ENCODE results near the gene APOBEC3A. TPM values are rescaled to one million over a fixed set of nuclear protein-coding genes. Genes with fewer than 3 reads are reported as not detected.
"Not testable (repeated sequence)": the region's sequence is repeated elsewhere in the genome, so short reads cannot be mapped to it uniquely, and the experiment has no call there.

Gene APOBEC3A
- total and polyA plus RNA-seq, 2 of the 4 experiments (the other 2 are of a cell fraction) = not detected

- H4K91ac ChIP-seq (ENCODE audit: insufficient read depth, low read depth, low read length) = no peak overlapping the region
- dilution Hi-C loops (cut with HindIII; ENCODE audit: low sequenced_read_pairs, unreplicated experiment) = no loop called here
- H2BK120ac ChIP-seq (ENCODE audit: low read depth, low read length) = no peak overlapping the region
- no peak for TF ChIP-seq USF2 (IDR thresholded peaks at IDR 0.05; ENCODE audit: low read depth, low read length)
- TF ChIP-seq NFE2L2 (IDR thresholded peaks at IDR 0.05; ENCODE audit: low read depth, low read length) = no peak
- no peak for TF ChIP-seq RFX5 (IDR thresholded peaks at IDR 0.05; ENCODE audit: low read depth, low read length)
- H3K4ac ChIP-seq (ENCODE audit: low read depth, low read length) = no peak overlapping the region
- 70% methylated on average over 3 of the region's 8 CpGs; no CpG with 5 or more reads in 1 of the 2 experiments for WGBS, 2 experiments (ENCODE audit: extremely low coverage in 2 of 2, insufficient read length in 1 of 2)
- H3K14ac ChIP-seq (replicated peaks; ENCODE audit: low read depth, low read length) = no peak overlapping the region
- H4K20me1 ChIP-seq (ENCODE audit: insufficient read depth, low read length) = no peaks in the 10 kb centered on the region; the same call in 1 of the 2 replicates
- no peak overlapping the region for H3K23ac ChIP-seq (ENCODE audit: low read depth, low read length)
- ATAC-seq (ENCODE audit: low read depth) (no peak), DNase-seq (no peak)
- H3K79me1 ChIP-seq (ENCODE audit: low read depth in 1 of 2, low read length in 2 of 2) = no peaks in the 10 kb centered on the region
- H3K56ac ChIP-seq (ENCODE audit: extremely low read depth, insufficient read depth, low read length) = no peak overlapping the region
- no peak overlapping the region for H4K5ac ChIP-seq (ENCODE audit: low read depth, low read length)
- intact Hi-C loops (cut with micrococcal nuclease) = no loop called here
- no peak overlapping the region for H2AK5ac ChIP-seq (ENCODE audit: low read depth, low read length)
- no peak overlapping the region for H2BK5ac ChIP-seq (ENCODE audit: low read depth, low read length, poor library complexity, severe bottlenecking)
- CTCF ChIA-PET = no interaction called here
- no peak overlapping the region for H4K8ac ChIP-seq (ENCODE audit: low read depth in 2 of 2, low read length in 2 of 2)
- BruUV-seq (replicated peaks) = no TSS peak
- H3K9ac ChIP-seq (ENCODE audit: low read depth, low read length) = no peak overlapping the region
- no peaks in the 10 kb centered on the region for H3K9me1 ChIP-seq (ENCODE audit: insufficient read depth, low read length)
- H3K27ac ChIP-seq (ENCODE audit: insufficient read depth, low read length) = no peak overlapping the region
- H3K18ac ChIP-seq (ENCODE audit: low read depth, low read length) = no peak overlapping the region
- no peaks in the 10 kb centered on the region for H3K9me3 ChIP-seq (ENCODE audit: control insufficient read depth, insufficient read depth, low read length)
- H3K27me3 ChIP-seq (ENCODE audit: control insufficient read depth, insufficient read depth, low read length) = peaks cover 46% of the 10 kb centered on the region
- no peak overlapping the region for H2AFZ ChIP-seq (replicated peaks; ENCODE audit: low read length, poor library complexity)
- in situ Hi-C loops (cut with MboI; ENCODE audit: low sequenced_read_pairs) = no loop called here
- no peak overlapping the region for H2BK15ac ChIP-seq (ENCODE audit: low read depth, low read length)
- H3K36me3 ChIP-seq (ENCODE audit: control insufficient read depth, insufficient read depth, low read length) = no peaks in the 10 kb centered on the region
- H3K4me2 ChIP-seq (ENCODE audit: low read depth, low read length) = no peak overlapping the region
- H2AK9ac ChIP-seq (replicated peaks; ENCODE audit: low read depth, low read length, poor library complexity) = no peak overlapping the region
- H3K4me3 ChIP-seq (ENCODE audit: insufficient read depth, low read depth, low read length) = no peak overlapping the region
- H3K4me1 ChIP-seq (ENCODE audit: control insufficient read depth, insufficient read depth, low read length) = no peaks in the 10 kb centered on the region
- POLR2A ChIA-PET (ENCODE audit: unreplicated experiment) = no interaction called here
- H2BK20ac ChIP-seq (ENCODE audit: low read depth, low read length) = no peak overlapping the region
These were observed 2.2 kb downstream of the APOBEC3A start for GRCh38 chr22:38959590-38959989.

- ATAC-seq (ENCODE audit: low read depth); H3K27ac ChIP-seq (ENCODE audit: insufficient read depth, low read length); H4K5ac ChIP-seq (ENCODE audit: low read depth, low read length); H3K79me1 ChIP-seq (ENCODE audit: low read depth in 1 of 2, low read length in 2 of 2); H3K23ac ChIP-seq (ENCODE audit: low read depth, low read length); CTCF ChIA-PET; H3K56ac ChIP-seq (ENCODE audit: extremely low read depth, insufficient read depth, low read length); H2BK120ac ChIP-seq (ENCODE audit: low read depth, low read length); H3K36me3 ChIP-seq (ENCODE audit: control insufficient read depth, insufficient read depth, low read length); H3K9me1 ChIP-seq (ENCODE audit: insufficient read depth, low read length); H3K9me3 ChIP-seq (ENCODE audit: control insufficient read depth, insufficient read depth, low read length); BruUV-seq (replicated peaks); H2BK15ac ChIP-seq (ENCODE audit: low read depth, low read length); in situ Hi-C loops (cut with MboI; ENCODE audit: low sequenced_read_pairs); dilution Hi-C loops (cut with HindIII; ENCODE audit: low sequenced_read_pairs, unreplicated experiment); H2BK5ac ChIP-seq (ENCODE audit: low read depth, low read length, poor library complexity, severe bottlenecking); H3K4me1 ChIP-seq (ENCODE audit: control insufficient read depth, insufficient read depth, low read length); DNase-seq; H4K8ac ChIP-seq (ENCODE audit: low read depth in 2 of 2, low read length in 2 of 2); H2AFZ ChIP-seq (replicated peaks; ENCODE audit: low read length, poor library complexity); H2AK9ac ChIP-seq (replicated peaks; ENCODE audit: low read depth, low read length, poor library complexity); H3K9ac ChIP-seq (ENCODE audit: low read depth, low read length); H2BK20ac ChIP-seq (ENCODE audit: low read depth, low read length); H3K4me3 ChIP-seq (ENCODE audit: insufficient read depth, low read depth, low read length); POLR2A ChIA-PET (ENCODE audit: unreplicated experiment); H2AK5ac ChIP-seq (ENCODE audit: low read depth, low read length); H4K20me1 ChIP-seq (ENCODE audit: insufficient read depth, low read length); H3K18ac ChIP-seq (ENCODE audit: low read depth, low read length); H3K4ac ChIP-seq (ENCODE audit: low read depth, low read length); H3K14ac ChIP-seq (replicated peaks; ENCODE audit: low read depth, low read length); H4K91ac ChIP-seq (ENCODE audit: insufficient read depth, low read depth, low read length); intact Hi-C loops (cut with micrococcal nuclease); H3K4me2 ChIP-seq (ENCODE audit: low read depth, low read length): not testable (repeated sequence)
- H3K27me3 ChIP-seq (ENCODE audit: control insufficient read depth, insufficient read depth, low read length) = peaks cover 42% of the 10 kb centered on the region
- WGBS, 2 experiments (ENCODE audit: extremely low coverage in 2 of 2, insufficient read length in 1 of 2) = no CpG with 5 or more reads among the region's 4 CpGs
These were observed 3.3 kb downstream of the APOBEC3A start for GRCh38 chr22:38960673-38961072.
